NCI-H2227 (cell line): ENCODE data around the gene ZNF195.
"Not testable (repeated sequence)": the region's sequence is repeated elsewhere in the genome, so short reads cannot be mapped to it uniquely, and the experiment has no call there.

Experiments used
- DNase-seq: peaks from one replicate; lab custom pipeline; 2025; ENCODE audit not compliant: unreplicated experiment; lab: John Stamatoyannopoulos, UW

The ZNF195 gene

GRCh38 chr11:3356858-3357257 lies 22.1 kb downstream of the ZNF195 start:
- DNase-seq: no peak

GRCh38 chr11:3353066-3353465 lies 25.9 kb downstream of the ZNF195 start:
- no peak for DNase-seq

- no peak for DNase-seq
Observed at GRCh38 chr11:3347127-3347526, 31.8 kb downstream of the ZNF195 start.

DNA sequence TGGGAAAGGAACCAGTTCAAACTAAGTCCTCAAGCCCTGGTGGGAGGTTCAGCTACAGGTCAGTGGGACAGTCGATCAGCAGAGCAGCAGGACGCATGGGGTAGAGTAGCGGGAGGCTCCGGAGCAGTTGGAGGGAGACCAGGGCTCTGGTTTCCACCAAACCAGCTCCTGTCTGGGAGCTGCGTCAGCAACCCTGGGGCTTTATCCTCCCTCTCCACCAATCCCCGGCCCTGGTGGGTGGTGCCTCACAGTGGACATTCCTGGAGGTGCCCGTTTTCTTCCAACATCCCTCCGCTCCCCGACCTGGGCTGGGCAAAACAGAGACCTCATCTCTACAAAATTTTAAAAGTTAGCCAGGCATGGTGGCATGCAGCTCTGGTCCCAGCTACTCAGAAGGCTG lies 32.4 kb downstream of the ZNF195 start:
- DNase-seq: no peak

DNA sequence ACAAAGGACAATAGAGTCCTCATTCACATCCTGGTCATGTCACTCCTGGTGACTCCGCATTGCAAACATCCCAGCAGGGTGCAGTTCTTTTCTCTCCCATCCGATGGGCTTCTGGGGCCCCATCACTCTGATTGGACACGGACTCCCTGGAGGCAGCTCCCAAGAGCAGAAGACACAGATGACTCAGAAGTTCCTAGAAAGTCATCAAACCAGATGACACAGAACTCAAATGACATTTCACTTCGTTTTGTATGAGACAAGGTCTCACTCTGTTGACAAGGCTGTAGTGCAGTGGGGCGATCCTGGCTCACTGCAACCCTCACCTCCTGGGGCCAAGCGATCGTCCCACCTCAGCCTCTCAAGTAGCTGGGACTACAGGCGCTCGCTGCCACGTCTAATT lies 33.2 kb downstream of the ZNF195 start:
- DNase-seq: no peak

DNA sequence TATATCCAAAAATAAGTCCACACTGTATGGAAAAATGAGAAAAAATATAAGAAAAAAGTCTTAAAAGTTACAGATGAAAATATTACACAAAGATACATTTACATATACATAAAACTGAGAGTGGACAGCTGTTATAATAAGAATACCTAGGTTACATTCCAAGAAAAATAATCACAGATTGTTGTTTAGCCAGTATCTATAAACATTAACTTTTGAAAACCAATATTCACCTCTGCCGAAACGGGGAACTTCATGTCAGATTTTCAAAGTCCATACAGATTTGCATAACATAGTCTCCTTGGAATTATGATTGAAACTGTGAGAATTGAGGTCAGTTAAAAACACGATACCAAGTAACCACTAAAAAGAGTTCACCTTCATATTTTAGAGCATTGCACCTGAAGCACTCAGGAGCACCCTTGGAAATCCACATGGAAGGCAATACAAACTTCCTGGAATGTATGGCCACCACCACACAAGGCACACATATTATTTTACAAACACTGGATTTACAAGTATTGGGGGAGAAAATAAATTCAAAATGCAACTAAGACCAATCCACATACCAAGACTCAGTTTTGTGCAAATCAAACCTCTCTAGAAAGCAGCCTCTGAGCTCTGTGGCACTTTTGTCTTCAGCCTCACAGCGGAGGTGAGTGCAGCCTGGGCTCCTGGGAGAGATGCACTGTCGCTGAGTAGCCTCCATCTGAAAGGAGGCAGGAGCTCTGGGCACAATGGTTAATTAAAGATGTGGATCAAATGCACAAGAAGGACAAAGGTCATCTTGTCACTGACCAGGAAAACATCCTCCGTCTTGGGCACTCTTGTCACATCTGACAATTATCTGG lies 34.4 kb downstream of the ZNF195 start:
- no peak for DNase-seq

- no peak for DNase-seq
Observed at GRCh38 chr11:3342709-3343108, 36.2 kb downstream of the ZNF195 start.

DNA sequence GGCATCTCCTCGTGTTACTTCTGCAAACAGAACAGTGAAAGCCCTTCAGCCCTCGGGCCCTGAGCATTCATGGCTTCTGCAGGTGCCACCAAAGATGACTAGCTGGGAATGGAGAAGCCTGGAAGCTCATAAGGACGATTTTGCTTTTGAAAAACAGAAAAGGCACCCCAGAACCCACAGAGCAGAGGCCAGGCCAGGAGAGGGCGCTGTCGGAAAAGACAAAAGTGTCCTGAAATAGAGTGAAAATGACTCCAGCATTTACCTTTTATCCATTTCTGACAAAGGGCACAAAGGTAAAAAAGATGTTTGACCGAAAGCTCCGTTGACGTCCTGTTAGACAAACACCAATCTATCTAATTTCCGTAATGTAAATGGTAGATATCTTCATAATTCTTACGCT lies 37.6 kb downstream of the ZNF195 start:
- DNase-seq: no peak

GRCh38 chr11:3340025-3340424 lies 38.9 kb downstream of the ZNF195 start:
- DNase-seq: no peak

DNA sequence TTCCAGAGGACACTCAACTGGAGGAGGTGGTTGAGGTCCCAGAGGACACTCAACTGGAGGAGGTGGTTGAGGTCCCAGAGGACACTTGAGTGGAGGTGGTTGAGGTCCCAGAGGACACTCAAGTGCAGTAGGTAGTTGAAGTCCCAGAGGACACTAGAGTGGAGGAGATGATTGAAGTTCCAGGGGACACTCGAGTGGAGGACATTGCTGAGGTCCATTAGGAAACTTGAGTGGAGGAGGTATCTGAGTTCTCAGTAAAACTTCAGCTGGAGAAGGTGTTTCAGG lies 39.7 kb downstream of the ZNF195 start:
- no peak for DNase-seq

GRCh38 chr11:3338569-3339339 lies 40.2 kb downstream of the ZNF195 start:
- no peak for DNase-seq

DNA sequence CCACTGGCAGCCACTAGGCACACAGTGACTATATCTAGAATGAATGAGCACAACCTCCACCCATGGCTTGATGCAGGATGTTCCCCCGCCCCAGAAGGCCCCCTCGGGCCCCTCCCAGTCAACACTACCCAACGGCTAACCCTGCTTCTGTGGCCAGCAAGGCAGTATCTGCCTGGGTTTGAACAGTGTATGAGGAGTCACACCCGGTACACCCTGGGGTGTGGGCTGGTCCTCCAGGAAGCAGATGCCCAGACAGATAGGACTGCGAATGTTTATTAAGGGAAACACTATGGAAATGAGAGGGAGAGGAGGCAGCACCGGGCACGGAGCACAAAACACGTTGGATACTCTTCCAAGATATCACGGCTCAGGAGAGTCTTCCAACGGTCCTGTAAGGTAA lies 42.5 kb downstream of the ZNF195 start:
- not testable (repeated sequence) for DNase-seq

- DNase-seq: not testable (repeated sequence)
Observed at GRCh38 chr11:3333157-3333556, 45.8 kb downstream of the ZNF195 start.

GRCh38 chr11:3331078-3331477 lies 47.9 kb downstream of the ZNF195 start:
- DNase-seq: not testable (repeated sequence)

GRCh38 chr11:3330064-3330463 lies 48.9 kb downstream of the ZNF195 start:
- DNase-seq: not testable (repeated sequence)

- DNase-seq: not testable (repeated sequence)
Observed at GRCh38 chr11:3328503-3328902, 50.4 kb downstream of the ZNF195 start.

- DNase-seq: not testable (repeated sequence)
Observed at GRCh38 chr11:3326450-3326849, 52.5 kb downstream of the ZNF195 start.

GRCh38 chr11:3324724-3325123 lies 54.2 kb downstream of the ZNF195 start:
- DNase-seq: not testable (repeated sequence)
